Measurements from ENCODE around the gene PSAPL1.

The PSAPL1 gene

DNA sequence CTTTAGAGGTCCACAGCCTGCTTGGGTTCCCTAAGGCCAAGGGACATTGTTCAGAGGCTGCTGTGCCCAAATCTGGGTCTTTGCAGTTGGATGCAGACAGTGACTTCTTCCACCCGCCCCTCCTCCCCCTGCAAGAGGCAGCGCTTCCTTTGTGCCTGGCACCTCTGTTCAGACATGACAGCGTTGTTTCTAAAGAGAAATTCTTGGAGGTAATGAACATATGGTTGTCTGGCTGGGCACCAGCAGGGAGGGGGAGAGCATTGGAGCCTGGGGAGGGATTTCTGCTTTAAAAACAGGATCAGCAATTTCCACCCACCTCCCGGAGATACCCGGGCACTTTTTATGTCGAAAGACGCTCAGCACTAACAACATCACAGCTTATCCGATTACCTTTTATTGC lies 51.5 kb downstream of the PSAPL1 start:
- DNase-seq (ENCODE audit: low read depth in 2 of 3, low spot score in 2 of 3), result no peak

DNA sequence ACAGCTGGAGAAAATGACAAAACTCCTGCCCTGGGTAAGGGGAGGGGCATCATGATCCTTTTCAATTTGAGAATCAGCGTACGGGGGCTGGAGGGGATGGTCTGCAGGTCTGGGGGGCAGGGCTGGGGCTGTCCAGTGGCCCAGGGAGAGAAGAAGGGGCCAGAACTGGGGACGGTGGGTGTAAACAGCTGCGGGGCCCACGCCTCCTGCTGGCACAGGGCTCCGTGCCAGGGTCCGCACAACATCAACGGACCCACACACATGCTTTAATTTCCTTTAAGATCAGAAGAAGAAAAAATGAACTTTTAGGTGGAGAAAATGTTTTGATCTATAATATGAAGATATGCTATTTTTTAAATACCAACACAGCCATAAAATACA lies 52.1 kb downstream of the PSAPL1 start:
- DNase-seq (ENCODE audit: low read depth in 2 of 3, low spot score in 2 of 3), result no peak

GRCh38 chr4:7381890-7382633 lies 52.7 kb downstream of the PSAPL1 start:
- no peak for DNase-seq (ENCODE audit: low read depth in 2 of 3, low spot score in 2 of 3)

GRCh38 chr4:7381221-7381889 lies 53.4 kb downstream of the PSAPL1 start:
- no peak for DNase-seq (ENCODE audit: low read depth in 2 of 3, low spot score in 2 of 3)

All from activated CD8-positive, alpha-beta memory T cell treated with anti-CD3 and anti-CD28 coated beads for 48 hours (primary cell).